AG09309 (cell line): ENCODE data around the gene MGST2.

Experiments used
- DNase-seq: peaks from one replicate; pipeline ENCODE4 v3.0.0-alpha.2; 2010; ENCODE audit warnings: low read depth
- H3K4me3 ChIP-seq: 2 replicates; pipeline ENCODE4 v1.5.1; 2011; ENCODE audit warnings: mild to moderate bottlenecking, low read depth, low read length, moderate library complexity; ENCODE audit not compliant: control insufficient read depth
- TF ChIP-seq, protein P1 (sequence below): IDR thresholded peaks from 2 replicates; pipeline ENCODE4 v1.5.1; 2011; ENCODE audit warnings: mild to moderate bottlenecking, low read depth, low read length, inconsistent platforms; ENCODE audit not compliant: insufficient read depth, control insufficient read depth; ENCODE audit errors: missing control alignments

MGST2 gene

DNA sequence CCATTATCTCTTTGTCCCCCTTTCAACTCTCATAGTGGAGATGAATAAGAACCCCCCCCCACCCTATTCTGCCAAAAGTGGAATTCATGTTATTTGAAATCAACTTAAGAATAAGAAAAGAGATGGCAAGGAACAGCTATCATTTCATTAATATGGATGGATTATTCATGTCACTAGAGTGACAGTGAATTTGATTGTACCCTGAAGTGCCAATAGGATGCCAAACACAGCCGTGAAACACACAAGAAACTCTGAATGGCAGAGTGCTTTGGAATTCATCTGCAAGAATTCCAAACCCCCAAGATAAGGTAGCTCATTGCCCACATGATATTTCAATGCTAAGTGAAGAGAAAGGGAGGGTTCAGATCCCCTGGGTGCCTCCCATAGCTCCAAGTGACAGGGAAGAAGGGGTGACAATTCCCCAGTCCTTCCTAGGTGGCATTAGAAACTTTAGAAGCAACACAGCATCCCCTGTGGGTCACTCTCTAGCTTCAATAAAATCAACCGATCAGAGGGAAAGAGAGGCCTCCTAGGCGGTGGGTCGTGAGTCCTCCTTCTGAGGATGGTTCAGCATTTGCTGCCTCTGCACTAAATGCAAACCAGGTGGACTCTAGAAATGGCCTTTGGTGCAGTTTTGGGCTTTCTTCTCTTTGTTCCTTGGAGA is 84.3 kb downstream of the MGST2 start:
- H3K4me3 ChIP-seq, result no peak overlapping the region
- no peak for DNase-seq
- TF ChIP-seq, protein P1, sequence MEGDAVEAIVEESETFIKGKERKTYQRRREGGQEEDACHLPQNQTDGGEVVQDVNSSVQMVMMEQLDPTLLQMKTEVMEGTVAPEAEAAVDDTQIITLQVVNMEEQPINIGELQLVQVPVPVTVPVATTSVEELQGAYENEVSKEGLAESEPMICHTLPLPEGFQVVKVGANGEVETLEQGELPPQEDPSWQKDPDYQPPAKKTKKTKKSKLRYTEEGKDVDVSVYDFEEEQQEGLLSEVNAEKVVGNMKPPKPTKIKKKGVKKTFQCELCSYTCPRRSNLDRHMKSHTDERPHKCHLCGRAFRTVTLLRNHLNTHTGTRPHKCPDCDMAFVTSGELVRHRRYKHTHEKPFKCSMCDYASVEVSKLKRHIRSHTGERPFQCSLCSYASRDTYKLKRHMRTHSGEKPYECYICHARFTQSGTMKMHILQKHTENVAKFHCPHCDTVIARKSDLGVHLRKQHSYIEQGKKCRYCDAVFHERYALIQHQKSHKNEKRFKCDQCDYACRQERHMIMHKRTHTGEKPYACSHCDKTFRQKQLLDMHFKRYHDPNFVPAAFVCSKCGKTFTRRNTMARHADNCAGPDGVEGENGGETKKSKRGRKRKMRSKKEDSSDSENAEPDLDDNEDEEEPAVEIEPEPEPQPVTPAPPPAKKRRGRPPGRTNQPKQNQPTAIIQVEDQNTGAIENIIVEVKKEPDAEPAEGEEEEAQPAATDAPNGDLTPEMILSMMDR, result no peak

DNA sequence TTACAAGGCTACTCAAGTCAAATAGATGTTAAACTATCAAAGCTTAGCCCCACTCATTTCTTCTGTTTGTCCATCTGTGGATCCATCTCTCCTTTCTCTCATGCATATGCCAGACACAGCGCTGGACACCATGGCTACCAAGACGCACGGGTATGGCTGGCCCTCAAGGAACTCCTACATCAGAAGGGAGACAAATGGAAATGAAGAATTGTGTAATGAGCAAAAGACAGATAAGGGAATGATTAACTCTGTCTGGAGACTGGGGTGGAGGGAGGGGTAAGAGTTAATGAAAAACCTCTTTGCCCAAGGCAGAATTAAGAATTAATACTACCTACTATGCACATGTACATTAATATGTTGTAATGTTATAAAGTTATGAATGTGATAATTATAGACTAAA is 88.1 kb downstream of the MGST2 start:
- DNase-seq, result no peak
- no peak overlapping the region for H3K4me3 ChIP-seq
- TF ChIP-seq, protein P1, result no peak
